Tibial nerve (tissue), 3 donors: Measurements from ENCODE around the gene CCDC91.

Experiments
- CTCF ChIP-seq, 5 experiments: fragments of 200-600 bp in 3 of 5; fragments of 450-650 bp in 2 of 5; sonication (generic) in 3 of 5; IDR thresholded peaks; one replicate each; pipeline ENCODE4 v1.5.1; 2016 to 2019; ENCODE audit warnings: antibody characterized with exemption in 5 of 5, mild to moderate bottlenecking in 3 of 5, moderate library complexity in 2 of 5
- POLR2A ChIP-seq, 2 donors: fragments of 450-650 bp; IDR thresholded peaks; one replicate each; pipeline ENCODE4 v1.6.1; 2017; ENCODE audit warnings: antibody characterized with exemption in 2 of 2, mild to moderate bottlenecking in 2 of 2, moderate library complexity in 2 of 2

- TF ChIP-seq CTCF (IDR thresholded peaks at IDR 0.05) (no peak), POLR2A (IDR thresholded peaks at IDR 0.05) (no peak)
Measured at GRCh38 chr12:28308891-28309290, 118.6 kb downstream of the CCDC91 start.
